Measurements from ENCODE around the gene FIGN.

Gene FIGN

DNA sequence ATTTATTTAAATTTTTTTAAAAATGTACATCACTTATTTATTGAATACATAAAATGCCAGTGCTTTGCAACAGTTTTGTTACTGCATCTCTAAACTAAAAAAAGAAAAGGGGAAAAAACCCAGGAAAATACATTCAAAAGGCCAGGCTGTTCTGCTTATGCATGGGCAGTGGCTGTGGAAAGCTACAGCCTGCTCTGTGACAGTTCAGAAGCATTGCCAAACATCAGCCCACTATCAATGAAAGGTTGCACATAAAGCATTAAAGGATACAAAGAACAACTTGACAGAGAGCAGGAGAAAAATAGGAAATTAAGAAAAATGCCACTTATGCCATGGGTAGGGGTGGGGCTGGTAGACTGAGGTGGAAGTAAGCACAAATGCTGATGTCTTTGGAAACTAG lies 128.2 kb downstream of the FIGN start:
- DNase-seq: no peak

DNA sequence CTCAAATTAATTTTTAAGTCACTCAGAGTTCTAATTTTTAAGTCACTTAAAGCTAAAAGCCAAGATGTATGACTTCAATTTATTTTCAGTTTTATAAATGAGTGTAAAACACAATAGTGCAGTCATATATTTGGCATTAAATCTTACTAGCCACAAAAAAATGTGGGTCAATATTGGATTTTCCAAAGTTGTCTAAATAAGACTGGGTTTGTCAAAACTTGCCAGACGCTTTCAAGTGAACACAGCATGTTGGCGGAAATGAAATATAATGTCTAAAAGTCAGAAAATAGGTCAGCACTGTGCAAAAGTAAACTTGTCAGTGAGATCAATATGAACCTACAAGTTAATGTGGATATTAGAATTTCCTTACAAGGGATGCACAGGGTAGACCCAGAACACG lies 128.9 kb downstream of the FIGN start:
- DNase-seq: no peak

DNA sequence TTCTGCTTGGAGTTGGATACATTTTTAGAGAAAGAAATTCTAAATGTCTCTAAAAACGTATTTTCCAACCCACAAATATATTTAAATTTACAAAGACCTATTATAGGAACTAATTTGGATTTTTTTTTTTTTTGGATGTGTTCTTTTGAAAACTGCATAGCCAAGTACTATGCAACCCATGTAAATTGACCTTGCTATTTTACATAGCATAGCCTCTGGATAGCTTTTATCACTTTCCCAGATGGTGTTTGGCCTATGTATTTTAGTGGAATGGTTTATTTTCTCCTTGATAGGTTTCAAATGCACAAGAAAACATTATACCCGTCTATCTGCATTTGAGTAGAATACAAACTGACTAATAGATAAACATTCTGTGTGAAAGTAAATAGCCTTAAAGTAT lies 130.0 kb downstream of the FIGN start:
- DNase-seq: no peak

DNA sequence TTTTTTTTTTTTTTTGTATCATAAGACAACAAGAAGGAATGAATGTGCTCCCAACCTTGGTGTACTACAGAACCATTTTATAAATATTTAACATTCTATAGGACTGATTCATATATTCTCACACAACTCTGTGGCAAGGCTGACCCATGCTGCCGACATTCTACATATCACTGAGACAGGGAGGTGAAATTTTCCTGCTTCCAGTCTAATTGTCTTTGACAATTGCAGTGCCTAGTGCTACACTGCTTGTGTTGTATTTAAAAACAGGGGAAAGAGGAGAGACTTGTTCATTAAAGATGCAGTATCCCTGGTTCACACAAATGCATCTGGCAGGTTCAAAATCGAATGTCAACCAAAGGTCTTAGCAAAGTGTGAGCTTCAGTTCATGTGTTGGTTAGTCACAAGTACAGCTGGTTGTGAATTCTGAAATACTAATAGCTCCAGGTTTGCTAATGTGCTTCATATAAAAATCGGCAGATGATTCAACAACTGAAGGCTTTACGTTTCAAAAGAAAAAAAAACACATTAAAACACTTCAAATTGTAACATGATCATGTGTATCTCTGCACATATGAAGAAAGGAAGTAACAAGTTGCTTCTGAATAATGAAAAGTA lies 130.8 kb downstream of the FIGN start:
- no peak for DNase-seq

DNA sequence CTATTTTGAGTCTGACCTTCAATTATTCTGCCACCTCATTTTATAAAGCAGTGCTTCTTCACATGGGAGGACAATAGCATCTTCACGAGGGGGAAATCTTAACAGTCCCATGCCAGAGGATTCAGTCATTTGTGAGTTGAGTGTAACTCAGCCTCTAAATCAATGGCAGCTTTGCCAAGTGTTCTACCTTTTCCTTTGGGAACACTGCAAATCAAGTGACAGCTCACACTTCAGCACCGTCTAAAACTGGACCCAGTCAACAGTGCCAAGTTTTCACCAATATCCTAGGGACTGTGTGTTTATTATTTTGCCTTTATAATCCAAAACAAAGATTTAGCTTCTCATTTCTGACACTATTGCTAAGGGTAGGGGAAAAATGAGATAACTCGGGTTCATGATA lies 133.6 kb downstream of the FIGN start:
- DNase-seq: no peak

DNA sequence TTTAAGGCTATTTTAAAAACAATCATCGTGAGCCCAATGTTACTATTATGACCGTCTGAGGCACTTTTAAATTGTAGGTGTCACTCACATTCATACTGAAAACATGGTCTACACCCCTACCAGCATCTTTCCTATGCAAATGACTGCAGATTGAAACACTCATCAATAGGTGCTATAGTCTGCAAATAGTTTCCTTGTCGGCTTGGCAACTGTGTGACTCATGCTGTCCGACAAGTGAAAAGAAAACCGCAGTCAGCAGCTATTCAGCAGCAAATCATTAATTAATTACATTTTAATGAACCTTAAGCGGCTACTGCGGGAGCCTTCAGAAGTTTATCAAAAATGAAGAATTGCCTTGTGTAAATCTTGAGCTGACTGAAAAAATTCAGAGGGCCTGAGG lies 134.4 kb downstream of the FIGN start:
- DNase-seq: no peak

DNA sequence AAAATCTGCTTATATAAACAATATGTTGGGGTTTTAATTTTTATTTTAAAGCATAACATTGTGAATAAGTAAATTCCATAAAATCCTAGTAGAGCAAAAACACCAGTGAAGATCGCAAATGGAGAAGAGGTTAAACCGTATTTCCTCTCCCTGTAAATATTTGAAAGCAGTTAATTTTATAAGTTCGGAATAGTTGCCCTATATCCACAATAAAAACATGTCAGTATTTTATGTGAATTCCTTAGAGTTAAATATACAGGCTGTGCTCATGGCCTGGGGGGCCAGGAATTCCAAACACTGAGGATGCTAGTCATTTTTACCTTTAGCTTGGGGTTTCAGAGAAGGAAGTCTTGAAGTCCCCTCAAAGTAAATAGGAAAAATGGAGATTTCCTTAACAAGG lies 135.0 kb downstream of the FIGN start:
- no peak for DNase-seq

DNA sequence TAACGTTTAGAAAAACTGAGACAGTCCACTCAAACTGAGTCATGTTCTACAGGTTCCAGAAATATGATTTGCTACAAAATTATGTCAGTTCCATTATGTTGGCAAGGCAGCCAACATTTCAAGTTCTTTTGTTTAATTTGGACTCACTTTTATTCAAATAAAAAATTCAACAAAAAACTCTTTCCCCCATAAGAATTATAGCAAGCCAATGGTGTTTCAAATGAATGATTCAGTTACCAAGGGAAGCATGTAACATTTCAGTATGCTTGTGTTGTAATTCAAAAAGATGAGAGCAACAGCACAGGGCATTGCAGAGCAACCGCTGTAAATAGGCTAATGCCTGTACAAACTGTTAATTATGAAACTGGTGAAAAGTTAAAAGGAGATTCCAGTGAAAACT lies 140.8 kb downstream of the FIGN start:
- no peak for DNase-seq

DNA sequence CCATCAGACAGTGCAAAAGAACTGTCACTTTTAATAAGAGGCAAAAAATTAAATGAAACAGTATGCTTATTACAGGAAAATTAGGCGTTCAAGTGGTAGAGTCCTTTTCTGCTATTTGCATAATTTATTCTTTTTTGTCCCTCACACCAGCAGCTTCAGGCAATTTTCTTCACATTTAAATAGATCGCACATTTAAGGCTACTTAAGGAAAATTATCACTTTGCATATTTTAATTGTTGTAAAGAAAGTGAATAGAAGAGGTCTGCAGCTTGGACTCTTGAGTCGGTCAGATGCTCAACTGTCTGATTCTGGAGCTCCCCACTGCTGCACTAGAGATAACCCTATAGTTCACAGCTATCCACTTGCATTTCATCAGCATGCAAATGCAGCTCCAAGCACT lies 141.3 kb downstream of the FIGN start:
- no peak for DNase-seq

DNA sequence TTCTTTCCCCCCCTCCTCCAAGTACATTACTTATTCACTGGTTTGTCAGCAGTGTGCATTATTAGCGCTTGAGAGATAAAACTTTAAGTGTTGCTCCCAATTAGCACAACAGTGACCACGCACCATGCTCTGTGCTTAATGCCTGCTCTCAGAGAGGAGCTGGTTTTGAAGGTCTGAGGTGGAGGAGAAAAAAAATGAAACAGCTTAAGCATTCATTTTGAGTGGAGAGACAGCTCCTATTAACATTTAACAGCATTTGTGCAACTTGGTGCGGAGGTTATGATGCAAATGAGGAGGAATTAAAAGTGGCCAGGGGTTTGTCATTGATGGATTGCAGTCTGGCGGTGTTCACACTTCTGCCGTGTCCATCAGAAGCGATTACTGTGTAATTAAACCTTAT lies 141.8 kb downstream of the FIGN start:
- DNase-seq: no peak

DNA sequence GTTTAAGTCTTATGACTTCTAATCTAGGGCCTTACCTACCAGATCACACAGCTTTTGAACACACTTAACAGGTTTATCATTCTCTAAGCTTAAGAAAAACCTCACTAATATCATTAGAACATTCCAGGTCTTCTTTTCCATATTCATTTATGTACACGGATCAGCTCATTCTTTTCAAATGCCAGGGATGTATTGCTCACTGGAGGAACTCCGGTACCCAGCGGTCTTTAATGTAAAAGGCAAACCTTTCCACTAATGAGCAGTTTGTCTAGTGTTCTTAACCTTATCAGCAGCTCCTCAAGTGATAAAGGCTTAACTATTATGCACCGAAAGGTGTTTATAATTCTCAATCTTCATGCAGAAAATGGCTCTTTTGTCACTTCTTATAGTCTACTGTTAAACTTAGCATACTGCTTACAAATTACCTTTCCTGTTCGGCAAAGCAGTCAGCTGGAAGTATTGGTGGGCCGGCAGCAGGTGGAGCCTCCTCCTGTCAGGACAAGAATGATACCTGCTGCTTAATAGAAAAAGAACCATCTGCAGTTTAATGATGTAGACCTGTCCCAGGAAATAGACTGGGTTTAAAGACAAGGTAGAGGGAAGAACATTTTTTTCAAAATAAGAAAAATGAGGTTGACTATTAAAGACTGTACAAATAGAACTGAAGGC lies 142.7 kb downstream of the FIGN start:
- no peak for DNase-seq

DNA sequence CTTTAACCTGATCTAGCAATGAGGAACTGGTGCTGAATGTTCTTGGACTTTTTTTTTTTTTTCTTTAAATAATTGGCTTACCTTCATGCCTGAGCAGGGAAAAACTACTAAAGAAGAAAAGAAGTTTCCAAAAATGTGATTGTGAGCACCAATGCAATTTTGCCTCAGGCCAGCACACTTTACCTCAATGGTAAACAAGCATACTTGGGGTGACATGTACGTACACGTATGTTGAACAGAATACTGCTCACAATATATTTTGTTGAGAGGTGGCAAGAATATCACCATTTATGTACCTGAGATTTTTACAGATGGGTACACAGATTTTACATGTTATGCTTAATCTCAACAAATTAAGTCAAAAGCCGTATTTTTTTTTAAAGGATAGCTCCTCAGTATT lies 144.3 kb downstream of the FIGN start:
- no peak for DNase-seq

DNA sequence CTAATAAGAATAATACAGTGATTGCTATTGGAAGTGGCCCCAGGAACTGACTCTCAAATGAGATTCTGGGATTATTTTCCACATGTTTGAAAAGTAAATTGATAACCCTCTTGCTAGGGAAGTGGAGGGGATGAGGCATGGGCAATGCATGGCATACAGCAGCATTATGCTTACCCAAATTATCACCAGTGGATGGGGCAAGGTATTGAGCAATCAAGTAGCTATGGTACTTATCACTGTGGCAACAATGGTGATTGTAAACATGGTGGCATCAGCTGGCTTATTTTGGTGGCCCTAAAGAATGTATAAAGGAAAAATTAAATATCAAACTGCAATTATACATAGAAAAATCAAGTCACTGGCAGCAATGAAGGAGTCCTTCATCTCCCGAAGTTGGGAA lies 155.1 kb downstream of the FIGN start:
- no peak for DNase-seq

DNA sequence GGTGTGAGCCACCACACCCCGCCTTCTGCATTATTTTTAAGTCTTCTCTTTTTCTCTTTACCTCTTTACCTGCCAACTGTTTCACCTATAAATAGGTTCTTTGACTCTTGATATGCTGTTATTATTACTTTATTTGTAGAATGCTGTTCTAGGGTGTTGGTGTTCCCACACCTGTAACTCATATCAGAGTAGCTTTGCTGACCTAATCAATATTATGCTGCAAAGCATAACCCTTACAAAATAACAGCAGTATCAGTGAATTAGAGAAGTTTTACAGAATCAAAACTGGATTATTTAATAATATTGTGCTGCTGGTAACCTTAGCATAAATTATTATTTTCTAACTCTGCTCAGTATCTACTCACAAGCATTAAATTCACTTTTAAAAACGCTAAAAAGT lies 161.5 kb downstream of the FIGN start:
- DNase-seq: no peak

DNA sequence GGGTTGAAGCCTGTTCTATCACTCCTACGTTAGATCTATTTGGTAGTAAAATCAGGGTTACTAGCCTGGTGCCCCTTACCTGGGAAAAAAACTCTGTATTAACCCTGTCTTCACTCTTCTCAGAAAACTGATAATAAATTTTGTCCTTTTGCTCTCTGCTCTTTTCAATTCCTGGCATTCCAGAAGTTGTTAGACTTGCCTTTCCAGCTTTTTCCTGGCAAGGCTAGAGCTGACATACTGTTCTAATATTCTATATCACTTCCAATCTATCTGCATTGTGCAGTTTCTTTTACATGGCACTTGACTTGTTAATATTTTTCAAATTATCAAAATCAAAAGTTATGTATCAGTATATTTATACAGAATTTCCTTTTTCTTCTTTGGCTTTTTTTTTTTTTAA lies 162.2 kb downstream of the FIGN start:
- no peak for DNase-seq

DNA sequence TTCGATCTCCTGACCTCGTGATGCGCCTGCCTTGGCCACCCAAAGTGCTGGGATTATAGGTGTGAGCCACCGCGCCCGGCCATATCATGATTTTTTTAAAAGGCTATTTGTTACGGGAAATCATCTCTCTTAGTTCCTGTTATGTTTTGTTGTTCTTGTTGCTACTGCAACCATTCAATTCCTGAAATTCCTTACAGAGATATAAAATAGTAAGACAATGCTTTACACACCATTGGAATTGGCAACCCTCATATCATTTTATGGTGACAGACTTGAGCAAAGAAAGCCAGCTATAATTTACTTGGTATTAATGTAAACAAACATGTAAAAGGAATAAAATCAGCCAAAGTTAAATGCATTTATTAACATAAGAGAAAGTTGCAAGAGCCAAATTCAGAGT lies 163.0 kb downstream of the FIGN start:
- DNase-seq: no peak

DNA sequence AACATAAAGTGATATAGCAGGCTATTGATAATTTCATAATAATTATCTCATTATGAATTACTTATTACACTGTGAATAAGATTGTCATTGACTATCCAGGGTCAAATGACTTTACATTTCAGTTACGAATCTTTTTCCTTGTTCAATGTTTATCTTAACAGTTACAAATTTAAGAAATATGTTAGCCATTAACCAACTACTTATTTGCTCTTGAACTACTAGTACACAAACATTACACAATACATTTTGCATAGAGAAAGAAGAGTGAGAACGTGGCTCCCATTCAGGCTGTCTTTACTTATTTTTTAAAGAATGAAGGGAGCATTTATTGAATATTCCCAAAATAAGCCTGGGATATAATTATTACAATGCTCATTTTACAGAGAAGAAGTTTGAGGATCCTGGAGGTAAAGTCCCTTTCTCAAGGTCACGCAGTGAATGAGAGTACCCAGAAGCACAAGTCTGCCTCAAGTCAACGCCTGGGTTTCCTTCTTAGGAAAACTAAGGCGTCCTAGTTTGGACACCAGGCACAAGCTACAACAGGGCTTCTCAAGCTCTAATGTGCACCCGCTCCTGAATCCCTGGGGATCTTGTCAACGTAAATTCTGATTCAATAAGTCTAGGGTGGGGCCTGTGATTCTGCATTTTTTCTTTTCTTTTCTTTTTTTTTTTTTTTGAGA lies 164.2 kb downstream of the FIGN start:
- DNase-seq: no peak

DNA sequence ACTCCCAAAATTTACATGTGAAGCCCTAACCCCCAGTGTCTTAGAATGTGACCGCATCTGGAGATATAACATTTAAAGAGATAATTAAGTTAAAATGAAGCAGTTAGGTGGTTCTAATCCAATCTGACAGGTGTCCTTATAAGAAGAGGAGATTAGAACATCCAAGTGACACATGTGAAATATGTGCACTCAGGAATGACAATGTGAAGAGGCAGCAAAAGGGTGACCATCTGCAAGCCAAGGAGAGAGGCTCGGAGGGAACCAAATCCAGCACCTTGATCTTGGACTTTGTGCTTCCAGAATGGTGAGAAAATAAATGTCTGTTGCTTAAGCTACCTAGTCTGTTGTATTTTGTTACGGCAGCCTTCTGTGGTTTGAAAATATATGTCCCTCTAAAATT lies 165.4 kb downstream of the FIGN start:
- DNase-seq: no peak

DNA sequence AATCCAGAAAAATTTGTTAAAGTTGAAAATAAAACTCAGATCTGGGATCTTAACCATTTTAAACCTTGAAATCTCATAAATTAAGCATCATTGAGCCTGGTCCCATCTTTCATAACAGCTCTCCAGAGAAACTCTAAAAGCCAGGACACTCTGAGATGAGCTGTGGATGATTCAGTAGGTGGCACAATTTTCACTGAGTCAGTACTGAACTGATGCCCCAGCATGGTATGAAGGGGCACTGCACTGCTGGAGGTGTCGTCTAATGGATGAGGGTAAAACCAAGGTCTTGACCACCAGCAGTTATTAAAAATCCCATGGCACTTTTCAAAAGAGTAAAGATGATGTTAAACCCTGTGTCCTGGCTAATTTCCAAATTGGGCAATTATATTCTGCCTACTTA lies 170.6 kb downstream of the FIGN start:
- peak; percentile 0 for DNase-seq

DNA sequence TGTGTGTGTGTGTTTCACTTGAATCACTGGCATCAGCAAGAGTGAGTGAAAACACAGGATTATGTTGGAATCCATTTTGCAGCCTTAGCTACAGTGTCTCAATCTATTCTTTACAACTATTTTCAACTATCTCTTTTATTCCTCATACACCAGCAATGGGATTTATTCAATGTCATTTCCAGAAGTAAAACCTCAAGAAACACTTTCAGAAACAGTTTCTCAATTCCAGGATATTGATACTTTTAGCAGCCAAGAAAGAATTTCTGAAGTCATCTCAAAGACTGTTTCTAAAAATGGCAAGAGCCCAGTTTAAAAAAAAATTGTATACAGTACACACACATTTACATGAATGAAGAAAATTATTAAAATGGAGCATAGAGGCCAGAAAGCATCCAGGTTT lies 171.6 kb downstream of the FIGN start:
- no peak for DNase-seq

DNA sequence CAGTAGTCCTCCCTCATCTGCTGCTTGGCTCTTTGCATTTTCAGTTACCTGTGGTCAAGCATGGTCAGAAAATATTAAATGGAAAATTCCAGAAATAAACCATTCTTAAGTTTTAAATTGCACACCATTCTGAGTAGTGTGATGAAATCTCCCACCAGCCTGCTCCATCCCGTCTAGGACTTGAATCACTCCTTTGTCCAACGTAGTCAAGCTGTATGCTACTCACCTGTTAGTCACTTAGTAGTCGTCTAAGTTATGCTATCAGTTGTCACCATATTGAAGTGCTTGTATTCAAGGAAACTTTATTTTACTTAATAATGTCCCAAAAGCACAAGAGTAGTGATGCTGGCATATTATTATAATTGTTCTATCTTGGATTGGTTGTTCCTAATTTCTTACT lies 172.5 kb downstream of the FIGN start:
- no peak for DNase-seq

DNA sequence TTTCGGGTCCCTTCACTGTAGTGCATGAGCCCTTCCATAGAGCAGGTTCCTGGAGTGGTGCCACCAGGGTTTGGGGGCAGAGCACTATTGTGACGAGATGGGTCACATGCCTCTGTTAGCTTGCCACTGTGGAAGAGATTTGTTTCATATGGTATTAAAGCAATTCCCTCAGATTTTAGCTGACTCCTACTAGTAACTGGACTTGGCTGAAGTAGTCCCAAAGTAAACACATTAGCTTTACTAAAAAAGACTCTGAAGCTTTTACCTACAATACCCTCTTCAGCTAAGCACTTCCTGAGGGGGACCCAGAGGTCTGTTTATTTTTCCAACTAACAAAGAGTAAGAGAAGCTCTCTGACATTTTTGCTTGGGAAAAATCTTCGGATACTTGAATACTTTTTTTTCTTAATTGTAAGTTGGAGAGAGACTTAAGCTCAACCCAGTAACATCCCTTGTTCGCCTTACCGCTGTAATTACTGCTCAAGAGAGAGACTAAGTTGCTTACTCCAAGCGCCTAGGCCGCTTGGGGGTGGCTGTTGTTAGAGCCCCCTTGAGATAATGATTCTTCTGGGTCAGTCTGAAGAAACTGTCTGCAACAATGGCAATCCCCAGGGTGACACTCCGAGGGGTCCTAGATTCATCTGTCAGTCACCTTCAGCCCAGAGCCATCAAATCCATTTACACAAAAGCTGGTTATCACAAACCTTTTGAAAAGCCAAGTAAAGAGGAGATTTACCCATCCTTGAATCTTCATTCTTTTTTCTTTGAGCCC lies 177.4 kb downstream of the FIGN start:
- DNase-seq: no peak

DNA sequence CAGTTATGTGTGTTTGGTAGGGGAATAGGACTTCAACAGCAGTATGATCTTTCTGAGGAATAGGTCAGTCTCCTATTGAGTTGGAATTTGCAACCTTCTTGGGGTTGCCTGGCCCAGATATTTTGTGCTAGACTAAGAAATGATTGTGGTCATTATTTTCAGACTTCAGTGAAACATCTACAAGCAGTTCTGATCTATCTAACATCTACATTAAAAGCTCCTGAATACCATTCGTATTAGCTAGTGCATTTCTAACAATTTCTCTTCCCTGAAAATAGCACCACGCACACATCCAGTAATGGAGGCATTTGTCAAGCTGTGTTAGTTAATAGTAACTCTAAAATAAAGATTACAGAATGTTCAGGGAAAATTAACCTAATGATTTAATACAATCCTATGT lies 179.3 kb downstream of the FIGN start:
- no peak for DNase-seq

DNA sequence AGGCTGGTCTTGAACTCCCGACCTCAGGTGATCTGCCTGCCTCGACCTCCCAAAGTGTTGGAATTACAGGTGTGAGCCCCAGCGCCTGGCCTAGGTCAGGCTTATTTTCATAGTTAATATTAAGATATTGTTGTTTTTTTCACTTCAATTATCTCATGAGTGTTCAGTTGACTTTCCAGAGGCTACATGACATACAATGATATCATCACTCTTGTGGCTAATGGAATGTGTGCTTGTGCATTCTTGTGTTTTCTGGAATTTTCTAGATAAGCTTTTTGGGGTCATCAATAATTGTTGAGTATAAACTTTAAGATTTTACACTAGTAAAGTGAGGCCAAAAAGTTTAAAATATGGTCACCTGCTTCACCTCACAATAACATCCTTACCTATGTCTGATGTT lies 180.9 kb downstream of the FIGN start:
- no peak for DNase-seq

Measured in midbrain (tissue), 1 donor.